ENCODE measurements around the gene EP400.

Gene EP400

DNA sequence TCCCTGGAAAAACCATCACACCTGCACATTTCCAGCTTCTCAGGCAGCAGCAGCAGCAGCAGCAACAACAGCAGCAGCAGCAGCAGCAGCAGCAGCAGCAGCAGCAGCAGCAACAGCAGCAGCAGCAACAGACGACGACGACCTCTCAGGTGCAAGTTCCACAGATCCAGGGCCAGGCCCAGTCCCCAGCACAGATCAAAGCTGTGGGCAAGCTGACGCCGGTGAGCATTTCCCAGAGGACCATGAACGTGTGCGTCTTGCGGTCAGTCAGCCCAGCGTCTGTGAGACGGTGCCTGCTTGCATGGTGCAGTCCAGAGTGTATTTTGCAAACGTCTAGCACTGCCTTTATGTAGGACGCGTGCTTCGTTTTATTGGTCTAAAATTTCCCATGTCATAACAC lies 112.7 kb downstream of the EP400 start:
- H3K4me2 ChIP-seq (ENCODE audit: low read length): no peak overlapping the region
- peaks cover 18% of the 10 kb centered on the region; the same call in 1 of the 2 replicates for H3F3A ChIP-seq (ENCODE audit: insufficient read depth, low read length)
- no peak overlapping the region for H3K4me3 ChIP-seq (ENCODE audit: low read depth, low read length, poor library complexity, severe bottlenecking)
- no peaks in the 10 kb centered on the region for H3K79me2 ChIP-seq (ENCODE audit: insufficient read depth, low read length)
- no peak overlapping the region for H2AFZ ChIP-seq (ENCODE audit: low read length)
- no peaks in the 10 kb centered on the region for H4K20me1 ChIP-seq (ENCODE audit: insufficient read depth, low read length)
- H3K9me2 ChIP-seq (ENCODE audit: low read depth, low read length): no peaks in the 10 kb centered on the region
- no peaks in the 10 kb centered on the region for H3K9me3 ChIP-seq (ENCODE audit: low read length)
- H3K27me3 ChIP-seq (ENCODE audit: insufficient read depth, low read length): no peaks in the 10 kb centered on the region
- no peak overlapping the region; the same call in 1 of the 2 replicates for H3K9ac ChIP-seq (ENCODE audit: low read length)
- H3K4me1 ChIP-seq (ENCODE audit: insufficient read depth, low read length, severe bottlenecking): peaks cover 63% of the 10 kb centered on the region
- TF ChIP-seq, protein P1, sequence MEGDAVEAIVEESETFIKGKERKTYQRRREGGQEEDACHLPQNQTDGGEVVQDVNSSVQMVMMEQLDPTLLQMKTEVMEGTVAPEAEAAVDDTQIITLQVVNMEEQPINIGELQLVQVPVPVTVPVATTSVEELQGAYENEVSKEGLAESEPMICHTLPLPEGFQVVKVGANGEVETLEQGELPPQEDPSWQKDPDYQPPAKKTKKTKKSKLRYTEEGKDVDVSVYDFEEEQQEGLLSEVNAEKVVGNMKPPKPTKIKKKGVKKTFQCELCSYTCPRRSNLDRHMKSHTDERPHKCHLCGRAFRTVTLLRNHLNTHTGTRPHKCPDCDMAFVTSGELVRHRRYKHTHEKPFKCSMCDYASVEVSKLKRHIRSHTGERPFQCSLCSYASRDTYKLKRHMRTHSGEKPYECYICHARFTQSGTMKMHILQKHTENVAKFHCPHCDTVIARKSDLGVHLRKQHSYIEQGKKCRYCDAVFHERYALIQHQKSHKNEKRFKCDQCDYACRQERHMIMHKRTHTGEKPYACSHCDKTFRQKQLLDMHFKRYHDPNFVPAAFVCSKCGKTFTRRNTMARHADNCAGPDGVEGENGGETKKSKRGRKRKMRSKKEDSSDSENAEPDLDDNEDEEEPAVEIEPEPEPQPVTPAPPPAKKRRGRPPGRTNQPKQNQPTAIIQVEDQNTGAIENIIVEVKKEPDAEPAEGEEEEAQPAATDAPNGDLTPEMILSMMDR (IDR thresholded peaks at IDR 0.05; ENCODE audit: low read length): no peak
- TF ChIP-seq EZH2 (IDR thresholded peaks at IDR 0.05; ENCODE audit: borderline replicate concordance, low read length): no peak
- H3K36me3 ChIP-seq (ENCODE audit: insufficient read depth, low read length): peaks cover 39% of the 10 kb centered on the region; the same call in 1 of the 2 replicates
- H3K27ac ChIP-seq (ENCODE audit: low read depth, low read length, poor library complexity, severe bottlenecking): peak overlapping the region; percentile 94

DNA sequence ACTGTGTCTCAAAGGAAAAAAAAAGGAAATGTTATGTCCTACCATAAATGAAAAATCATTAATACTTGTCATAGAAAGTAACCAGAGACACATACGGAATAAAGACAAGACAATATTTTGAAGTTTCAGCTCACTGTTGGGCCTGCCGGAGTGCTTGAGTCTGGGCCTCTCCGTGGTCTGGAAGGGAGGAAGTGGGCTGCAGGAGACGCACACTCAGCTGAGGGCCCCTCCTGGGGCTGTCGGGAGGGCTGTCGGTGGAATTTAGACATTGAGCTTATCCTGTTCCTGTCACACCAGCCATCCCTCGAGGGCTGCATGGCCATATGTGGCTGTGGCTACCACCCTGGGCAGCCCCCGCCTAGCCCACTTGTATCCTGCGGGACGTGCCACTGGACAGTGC lies 113.7 kb downstream of the EP400 start:
- Histone ChIP-seq H3K9ac (ENCODE audit: low read length) (no peak overlapping the region), H3K9me3 (ENCODE audit: low read length) (no peaks in the 10 kb centered on the region), H3K36me3 (ENCODE audit: insufficient read depth, low read length) (peaks cover 40% of the 10 kb centered on the region; the same call in 1 of the 2 replicates), H3K4me2 (ENCODE audit: low read length) (peak overlapping the region; percentile 13; the same call in 1 of the 2 replicates), H3K4me3 (ENCODE audit: low read depth, low read length, poor library complexity, severe bottlenecking) (no peak overlapping the region), H3K9me2 (ENCODE audit: low read depth, low read length) (no peaks in the 10 kb centered on the region), H3F3A (ENCODE audit: insufficient read depth, low read length) (peaks cover 18% of the 10 kb centered on the region; the same call in 1 of the 2 replicates), H3K4me1 (ENCODE audit: insufficient read depth, low read length, severe bottlenecking) (peaks cover 63% of the 10 kb centered on the region), H2AFZ (ENCODE audit: low read length) (no peak overlapping the region), H3K27me3 (ENCODE audit: insufficient read depth, low read length) (no peaks in the 10 kb centered on the region), H3K79me2 (ENCODE audit: insufficient read depth, low read length) (no peaks in the 10 kb centered on the region), H3K27ac (ENCODE audit: low read depth, low read length, poor library complexity, severe bottlenecking) (peak overlapping the region; percentile 94), H4K20me1 (ENCODE audit: insufficient read depth, low read length) (no peaks in the 10 kb centered on the region)
- TF ChIP-seq EZH2 (IDR thresholded peaks at IDR 0.05; ENCODE audit: borderline replicate concordance, low read length): no peak
- TF ChIP-seq, protein P1 (IDR thresholded peaks at IDR 0.05; ENCODE audit: low read length): no peak

DNA sequence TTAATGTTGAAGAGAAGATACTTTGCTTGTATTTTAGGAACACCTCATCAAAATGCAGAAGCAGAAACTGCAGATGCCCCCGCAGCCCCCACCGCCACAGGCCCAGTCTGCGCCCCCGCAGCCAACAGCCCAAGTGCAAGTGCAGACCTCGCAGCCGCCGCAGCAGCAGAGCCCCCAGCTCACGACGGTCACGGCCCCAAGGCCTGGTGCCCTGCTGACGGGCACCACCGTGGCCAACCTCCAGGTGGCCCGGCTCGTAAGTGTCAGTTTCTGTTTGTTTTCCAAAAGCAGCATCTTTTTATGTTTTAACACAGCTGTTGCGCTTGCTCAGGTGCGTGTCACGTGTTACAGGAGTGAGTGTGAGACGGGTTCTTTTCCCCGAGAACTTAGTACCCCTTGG lies 114.9 kb downstream of the EP400 start:
- no peaks in the 10 kb centered on the region for H3K27me3 ChIP-seq (ENCODE audit: insufficient read depth, low read length)
- H3K4me3 ChIP-seq (ENCODE audit: low read depth, low read length, poor library complexity, severe bottlenecking): peak overlapping the region; percentile 19
- no peak overlapping the region for H2AFZ ChIP-seq (ENCODE audit: low read length)
- H3K9me2 ChIP-seq (ENCODE audit: low read depth, low read length): no peaks in the 10 kb centered on the region
- peaks cover 67% of the 10 kb centered on the region for H3K4me1 ChIP-seq (ENCODE audit: insufficient read depth, low read length, severe bottlenecking)
- no peaks in the 10 kb centered on the region for H3K79me2 ChIP-seq (ENCODE audit: insufficient read depth, low read length)
- H3K27ac ChIP-seq (ENCODE audit: low read depth, low read length, poor library complexity, severe bottlenecking): peak overlapping the region; percentile 94
- H3K9me3 ChIP-seq (ENCODE audit: low read length): no peaks in the 10 kb centered on the region
- TF ChIP-seq, protein P1 (IDR thresholded peaks at IDR 0.05; ENCODE audit: low read length): no peak
- no peak for TF ChIP-seq EZH2 (IDR thresholded peaks at IDR 0.05; ENCODE audit: borderline replicate concordance, low read length)
- no peak overlapping the region; the same call in 1 of the 2 replicates for H3K9ac ChIP-seq (ENCODE audit: low read length)
- H4K20me1 ChIP-seq (ENCODE audit: insufficient read depth, low read length): no peaks in the 10 kb centered on the region
- H3K4me2 ChIP-seq (ENCODE audit: low read length): peak overlapping the region; percentile 54
- peaks cover 47% of the 10 kb centered on the region; the same call in 1 of the 2 replicates for H3K36me3 ChIP-seq (ENCODE audit: insufficient read depth, low read length)
- H3F3A ChIP-seq (ENCODE audit: insufficient read depth, low read length): peaks cover 18% of the 10 kb centered on the region; the same call in 1 of the 2 replicates
